GM19351 (cell line): ENCODE data around the gene MYL11.
"Not testable (repeated sequence)": the region's sequence is repeated elsewhere in the genome, so short reads cannot be mapped to it uniquely, and the experiment has no call there.

ENCODE experiments used
- ATAC-seq: cut with Tn5 transposase; IDR thresholded peaks from one replicate; pipeline ENCODE4 v1.9.1; 2021; ENCODE audit warnings: mild to moderate bottlenecking, moderate library complexity; ENCODE audit not compliant: unreplicated experiment

MYL11 gene

DNA sequence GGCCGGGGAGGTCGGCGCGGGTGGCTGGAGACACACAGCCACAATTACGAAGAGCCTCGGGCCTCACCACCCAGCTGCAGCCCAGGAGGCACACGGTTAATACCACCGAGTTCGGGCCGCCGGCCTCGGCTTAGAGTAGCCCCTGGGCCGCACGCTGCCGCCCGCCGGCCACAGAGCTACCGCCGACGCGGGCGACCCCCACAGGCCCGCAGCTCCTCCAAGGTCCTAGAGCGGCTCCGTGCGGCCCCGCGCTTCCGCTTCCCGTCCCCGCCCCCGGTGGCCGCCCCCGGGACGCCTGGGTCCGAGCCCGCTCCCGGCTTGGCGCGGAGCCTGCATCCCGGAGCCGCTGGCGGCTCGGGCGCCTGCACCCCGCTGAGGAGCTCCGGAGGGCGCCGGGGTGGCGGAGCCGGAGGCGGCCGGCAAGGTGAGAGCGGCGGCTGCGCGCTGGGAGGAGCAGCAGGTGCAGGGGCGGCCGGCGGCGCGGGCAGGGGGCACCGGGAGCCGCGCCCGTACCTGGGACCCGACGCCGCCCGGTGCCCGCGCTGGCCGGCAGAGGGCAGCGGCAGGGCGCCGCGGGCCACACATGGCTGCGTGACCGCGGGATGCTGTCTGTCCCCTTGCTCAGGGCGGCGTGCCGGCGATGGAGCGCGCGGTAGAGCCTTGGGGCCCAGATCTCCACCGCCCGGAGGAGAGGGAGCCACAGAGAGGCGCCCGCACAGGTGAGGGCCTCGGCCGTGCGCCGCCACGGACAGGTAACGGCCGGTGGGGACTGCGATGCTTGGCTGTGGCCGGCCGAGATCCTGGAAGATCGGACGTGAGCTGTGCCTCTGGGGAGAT, 20.8 kb downstream of the MYL11 start, which contains the start of gene ZNF48:
Gene ZNF48 (plus strand): TSS at position 266 of the 837 bp plus-strand sequence. CDS start 375 bp downstream, at position 641.
- no peak for ATAC-seq

DNA sequence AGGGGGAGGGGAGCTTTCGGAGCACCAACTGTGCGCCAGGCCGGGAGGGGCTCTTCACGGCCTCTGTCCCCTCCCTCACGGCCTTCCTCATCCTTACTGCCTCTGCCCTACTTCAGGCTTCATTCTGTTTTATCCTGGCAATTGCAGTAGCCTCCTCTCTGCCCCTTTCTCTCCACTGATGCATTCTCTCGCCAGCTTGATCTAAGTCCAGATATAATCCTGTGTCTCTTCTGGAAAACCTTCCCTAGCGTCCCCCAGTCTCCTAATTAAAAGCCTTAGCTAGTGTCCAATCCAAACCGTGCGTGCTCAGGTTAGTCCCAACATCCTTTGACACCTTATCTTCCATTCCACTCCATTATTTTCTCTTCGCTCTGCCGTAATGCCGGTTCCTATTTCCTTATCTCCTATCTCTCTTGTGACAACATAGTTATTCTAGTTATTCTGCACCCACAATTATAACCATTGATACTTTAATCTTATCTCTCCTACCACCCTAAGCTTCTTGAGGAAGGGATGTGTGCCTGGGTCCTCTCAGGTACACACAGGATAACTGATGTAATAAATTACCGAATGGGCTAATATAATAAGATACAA, 21.5 kb downstream of the MYL11 start:
- ATAC-seq, result no peak

DNA sequence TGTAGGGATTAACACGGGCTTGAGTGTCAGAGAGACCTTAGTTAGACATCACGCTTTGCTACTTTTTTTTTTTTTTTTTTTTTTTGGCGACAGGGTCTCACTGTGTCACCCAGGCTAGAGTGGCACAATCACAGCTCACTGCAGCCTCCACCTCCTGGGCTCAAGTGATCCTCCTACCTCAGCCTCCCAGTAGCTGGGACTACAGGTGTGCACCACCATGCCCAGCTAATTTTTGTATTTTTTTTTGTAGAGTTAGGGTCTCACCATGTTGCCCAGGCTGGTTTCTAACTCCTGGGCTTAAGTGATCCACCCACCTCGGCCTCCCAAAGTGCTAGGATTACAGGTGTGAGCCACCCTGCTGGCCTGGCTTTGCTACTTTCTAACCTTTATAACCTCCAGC, 22.0 kb downstream of the MYL11 start:
- ATAC-seq, result not testable (repeated sequence)

DNA sequence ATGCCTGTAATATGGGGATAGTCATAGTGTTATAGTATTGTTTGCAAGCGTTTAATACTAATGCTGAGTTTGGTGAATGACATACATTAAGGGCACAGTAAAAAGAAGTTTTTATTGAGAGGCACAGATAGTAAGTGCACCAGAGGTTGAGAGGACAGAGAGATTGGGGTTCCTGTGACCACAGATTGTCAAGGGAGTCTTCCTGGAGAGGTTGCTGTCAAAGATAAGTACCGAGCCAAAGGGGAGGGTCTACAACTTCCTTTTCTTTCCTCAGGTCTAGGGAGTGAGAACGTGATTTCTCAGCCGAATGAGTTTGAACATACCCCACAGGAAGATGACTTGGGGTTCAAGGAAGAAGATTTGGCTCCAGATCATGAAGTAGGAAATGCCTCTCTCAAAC, 22.5 kb downstream of the MYL11 start:
- ATAC-seq, result no peak

DNA sequence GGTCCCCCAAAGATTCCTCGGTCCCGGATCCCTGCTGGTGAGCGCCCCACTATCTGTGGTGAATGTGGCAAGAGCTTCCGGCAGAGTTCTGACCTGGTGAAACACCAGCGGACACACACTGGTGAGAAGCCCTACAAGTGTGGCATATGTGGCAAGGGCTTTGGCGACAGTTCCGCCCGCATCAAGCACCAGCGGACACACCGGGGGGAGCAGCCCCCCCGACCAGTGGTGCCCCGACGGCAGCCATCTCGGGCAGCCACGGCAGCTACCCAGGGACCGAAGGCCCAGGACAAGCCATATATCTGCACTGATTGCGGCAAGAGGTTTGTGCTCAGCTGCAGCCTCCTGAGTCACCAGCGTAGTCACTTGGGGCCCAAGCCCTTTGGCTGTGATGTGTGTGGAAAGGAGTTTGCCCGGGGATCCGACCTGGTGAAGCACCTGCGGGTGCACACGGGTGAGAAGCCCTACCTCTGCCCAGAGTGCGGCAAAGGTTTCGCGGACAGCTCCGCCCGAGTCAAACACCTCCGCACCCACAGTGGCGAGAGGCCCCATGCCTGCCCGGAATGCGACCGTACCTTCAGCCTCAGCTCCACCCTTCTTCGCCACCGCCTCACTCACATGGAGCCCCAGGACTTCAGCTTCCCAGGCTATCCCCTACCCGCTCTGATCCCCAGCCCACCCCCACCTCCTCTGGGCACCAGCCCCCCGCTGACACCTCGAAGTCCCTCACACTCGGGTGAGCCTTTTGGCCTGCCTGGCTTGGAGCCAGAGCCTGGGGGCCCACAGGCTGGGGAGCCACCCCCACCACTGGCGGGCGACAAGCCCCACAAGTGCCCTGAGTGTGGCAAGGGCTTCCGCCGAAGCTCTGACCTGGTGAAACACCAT, 23.4 kb downstream of the MYL11 start:
- ATAC-seq, result no peak

DNA sequence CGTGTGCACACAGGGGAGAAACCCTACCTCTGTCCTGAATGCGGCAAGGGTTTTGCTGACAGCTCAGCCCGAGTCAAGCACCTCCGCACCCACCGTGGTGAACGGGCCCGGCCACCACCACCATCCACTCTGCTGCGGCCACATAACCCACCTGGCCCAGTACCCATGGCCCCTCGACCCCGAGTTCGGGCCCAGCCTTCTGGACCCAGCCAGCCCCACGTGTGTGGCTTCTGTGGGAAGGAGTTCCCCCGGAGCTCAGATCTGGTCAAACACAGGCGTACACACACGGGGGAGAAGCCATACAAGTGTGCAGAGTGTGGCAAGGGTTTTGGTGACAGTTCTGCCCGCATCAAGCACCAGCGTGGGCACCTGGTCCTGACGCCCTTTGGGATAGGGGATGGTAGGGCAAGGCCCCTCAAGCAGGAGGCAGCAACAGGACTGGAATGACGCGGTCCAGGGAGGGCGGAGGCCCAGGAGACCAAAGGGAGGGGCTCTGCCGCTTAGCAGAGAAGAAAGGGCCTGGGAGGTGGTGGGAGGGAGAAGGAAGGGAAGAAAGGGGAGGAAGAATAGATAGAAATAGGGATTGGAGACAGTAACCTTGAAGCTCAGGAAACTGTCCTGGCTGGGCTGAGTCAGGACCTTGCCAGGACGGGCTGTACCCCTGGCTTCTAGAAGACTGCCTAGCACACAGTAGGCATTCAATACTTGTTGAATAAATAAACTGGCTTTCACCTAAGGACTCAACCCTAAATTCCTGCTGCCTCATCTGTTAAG, 24.2 kb downstream of the MYL11 start:
- ATAC-seq, result no peak

DNA sequence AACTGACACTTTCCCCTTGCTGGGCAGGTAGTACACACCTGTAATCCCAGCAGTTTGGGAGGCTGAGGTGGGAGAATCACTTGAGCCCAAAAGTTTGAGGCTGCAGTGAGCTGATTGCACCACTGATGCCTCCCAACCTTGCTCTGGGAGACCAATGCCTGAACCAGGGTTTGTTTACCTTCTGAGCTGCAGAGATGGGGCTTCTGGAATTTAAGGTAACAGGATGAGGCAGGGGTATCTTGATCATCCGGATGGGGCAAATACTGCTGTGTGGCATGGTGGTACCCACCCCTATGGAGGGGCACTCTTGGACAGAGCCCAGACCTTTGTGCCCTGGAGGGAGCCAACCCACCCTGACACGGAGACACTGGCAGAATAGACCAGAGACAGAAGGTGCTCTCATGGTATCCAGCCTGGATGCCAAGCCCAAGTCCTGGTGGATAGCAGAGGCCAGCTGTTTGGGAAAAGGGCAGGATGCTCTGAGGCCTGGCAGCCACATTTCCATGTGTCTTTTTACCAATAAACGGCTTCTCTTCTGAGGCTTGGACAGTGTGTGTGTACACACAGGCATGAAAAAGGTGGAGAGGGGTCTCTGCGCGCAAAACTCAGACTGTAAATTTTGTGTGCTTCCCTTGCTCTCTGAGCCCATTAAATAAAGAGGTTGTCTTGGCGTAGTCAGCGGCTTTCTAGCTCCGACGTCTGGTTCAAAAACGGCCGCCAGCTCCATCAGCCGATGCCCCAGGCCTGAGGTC, 25.0 kb downstream of the MYL11 start:
- no peak for ATAC-seq

DNA sequence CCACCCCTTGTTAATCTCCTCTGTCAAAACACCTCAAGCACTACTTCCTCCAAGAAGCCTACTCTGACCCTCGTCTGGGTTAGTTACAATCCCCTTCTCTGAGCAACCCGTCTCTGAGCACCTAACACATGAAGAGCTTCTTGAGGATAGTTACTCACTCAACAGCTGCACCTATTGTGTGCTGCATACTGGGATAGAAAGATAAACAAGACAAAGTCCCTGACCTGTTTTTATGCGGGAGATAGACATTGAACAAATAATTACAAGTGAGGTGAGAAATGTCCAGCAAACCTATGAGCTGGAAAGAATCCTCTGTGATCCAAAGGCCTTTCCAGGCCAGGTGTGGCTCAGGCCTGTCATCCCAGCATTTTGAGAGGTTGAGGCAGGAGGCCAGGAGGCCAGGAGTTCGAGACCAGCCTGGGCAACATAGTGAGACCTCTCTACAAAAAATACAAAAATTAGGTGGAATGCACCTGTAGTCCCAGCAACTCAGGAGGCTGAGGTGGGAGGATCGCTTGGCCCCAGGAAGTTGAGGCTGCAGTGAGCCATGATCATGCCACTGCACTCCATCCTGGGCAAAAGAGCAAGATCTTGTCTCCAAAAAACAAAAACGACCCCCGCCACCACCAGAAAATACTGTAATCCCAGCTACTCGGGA, 27.3 kb downstream of the MYL11 start:
- ATAC-seq, result no peak

DNA sequence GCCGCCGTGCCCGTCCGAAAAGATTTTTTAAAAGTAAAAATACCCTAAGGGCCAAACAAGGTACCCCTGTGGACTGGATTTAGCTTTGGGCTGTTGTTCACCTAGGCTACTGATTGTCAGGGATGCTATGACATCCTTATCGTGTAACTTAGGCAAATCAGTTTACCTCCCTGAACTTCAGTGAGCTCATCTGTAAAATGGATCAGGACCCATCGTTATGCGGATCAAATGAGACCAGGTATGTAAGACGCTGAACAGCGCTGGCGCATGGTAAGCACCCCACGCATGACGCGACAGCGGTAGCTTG, 32.1 kb downstream of the MYL11 start:
- ATAC-seq, result peak; percentile 21

DNA sequence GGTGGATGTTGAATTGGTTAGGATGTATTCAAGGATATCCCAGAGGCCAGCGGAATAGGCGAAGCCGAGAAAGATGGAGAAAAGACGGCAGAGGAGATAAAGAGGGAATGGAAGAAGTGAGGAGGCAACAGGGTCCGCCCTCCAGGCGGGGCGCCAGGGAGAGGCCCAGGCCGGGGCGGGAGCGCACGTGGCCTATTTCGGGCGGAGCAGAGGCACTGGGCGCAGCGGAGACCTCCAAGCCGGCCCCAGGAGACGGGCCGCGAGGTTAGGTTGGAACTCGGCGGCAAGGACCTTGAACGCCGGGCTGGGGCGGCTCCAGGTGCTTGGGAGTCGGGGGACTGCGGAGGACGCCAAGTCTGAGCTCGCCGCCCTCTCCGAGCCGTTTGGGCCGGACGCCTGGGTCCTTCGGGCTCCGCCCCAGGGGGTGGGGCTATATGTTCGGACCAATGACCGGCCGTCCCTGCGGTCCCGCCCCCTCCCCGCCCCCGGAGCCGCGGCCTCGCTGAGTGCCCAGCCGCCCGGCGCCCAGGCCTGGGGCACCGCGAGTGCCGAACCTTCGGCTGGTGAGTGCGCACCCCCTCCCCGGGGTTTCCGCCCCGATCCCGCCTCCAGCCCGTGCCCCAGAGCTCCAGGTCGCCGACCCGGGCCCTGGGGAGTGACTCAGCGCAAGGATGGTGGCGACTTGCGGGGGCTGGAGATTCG, 32.7 kb downstream of the MYL11 start, which contains the start of gene ZNF771:
Gene ZNF771 (plus strand): TSS at position 505 of the 702 bp plus-strand sequence. CDS start 448 bp downstream, outside the sequence.
- peak; percentile 84 for ATAC-seq

DNA sequence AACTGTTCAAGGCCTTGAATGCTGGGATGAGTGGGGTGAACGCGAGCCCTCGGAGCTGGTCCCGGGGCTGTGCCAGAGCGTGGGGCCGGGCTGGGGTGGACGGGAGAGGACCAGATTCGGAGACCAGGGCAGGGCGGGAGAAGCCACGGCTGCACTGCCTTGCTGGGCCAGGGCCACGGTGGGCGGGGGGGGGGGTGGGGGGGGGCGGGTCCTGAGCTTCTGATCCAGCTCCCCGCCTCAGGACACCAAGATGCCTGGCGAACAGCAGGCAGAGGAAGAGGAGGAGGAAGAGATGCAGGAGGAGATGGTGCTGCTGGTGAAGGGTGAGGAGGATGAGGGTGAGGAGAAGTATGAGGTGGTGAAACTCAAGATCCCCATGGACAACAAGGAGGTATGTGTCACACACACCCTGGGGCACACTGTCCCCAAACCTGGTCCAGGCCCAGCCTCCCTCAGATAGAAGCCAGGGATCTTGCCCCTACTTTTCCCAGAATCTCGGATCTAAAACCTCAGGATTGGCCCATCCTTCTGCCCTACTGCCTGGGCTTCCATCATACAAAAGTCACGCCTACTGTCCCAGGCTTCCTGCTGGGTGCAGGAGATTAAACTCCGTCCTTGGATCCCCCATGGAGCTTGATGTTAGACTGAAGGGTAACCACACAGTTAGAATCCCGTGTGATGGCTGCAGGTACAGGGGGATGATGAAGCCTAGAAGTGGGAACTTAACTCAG, 33.4 kb downstream of the MYL11 start:
- no peak for ATAC-seq

DNA sequence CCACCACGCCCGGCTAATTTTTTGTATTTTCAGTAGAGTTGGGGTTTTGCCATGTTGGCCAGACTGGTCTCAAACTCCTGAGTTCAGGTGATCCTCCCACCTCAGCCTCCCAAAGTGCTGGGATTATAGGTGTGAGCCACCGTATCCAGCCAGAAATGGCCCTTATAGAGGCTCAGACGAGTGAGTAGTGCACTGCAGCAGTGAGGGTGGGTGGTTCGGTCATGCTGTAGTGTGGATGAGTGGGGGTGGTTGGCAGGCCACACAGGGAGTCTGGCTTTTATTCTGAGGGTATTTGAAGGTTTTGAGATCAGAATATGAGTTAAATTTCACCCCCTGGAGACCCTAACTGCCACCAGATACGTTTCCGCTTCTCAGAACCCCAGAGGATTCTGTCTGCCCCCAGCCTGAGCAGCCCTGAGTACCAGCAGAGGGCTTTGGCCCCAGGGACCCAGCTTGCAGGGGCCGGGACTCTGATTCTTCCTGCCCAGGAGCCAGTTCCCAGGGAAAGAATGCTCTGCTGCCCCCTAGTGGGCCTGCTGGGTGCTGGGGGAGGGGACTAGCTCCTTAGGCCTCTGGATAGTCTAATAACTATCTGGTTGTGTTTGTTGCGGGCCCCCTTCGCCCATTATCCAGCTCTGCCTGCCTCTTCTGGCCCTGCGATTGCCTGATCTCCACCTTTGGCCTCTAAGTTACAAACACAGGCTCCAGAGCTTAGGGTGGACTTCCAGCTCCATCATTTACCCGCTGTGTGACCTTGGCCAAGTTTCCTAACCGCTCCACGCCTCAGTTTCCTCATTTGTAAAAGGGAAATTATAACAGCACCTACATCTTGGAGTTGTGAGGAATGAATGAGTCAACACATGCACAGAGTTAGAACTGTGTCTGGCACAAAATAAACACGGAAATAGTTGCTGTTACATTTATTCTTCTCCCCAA, 34.8 kb downstream of the MYL11 start:
- ATAC-seq, result no peak

DNA sequence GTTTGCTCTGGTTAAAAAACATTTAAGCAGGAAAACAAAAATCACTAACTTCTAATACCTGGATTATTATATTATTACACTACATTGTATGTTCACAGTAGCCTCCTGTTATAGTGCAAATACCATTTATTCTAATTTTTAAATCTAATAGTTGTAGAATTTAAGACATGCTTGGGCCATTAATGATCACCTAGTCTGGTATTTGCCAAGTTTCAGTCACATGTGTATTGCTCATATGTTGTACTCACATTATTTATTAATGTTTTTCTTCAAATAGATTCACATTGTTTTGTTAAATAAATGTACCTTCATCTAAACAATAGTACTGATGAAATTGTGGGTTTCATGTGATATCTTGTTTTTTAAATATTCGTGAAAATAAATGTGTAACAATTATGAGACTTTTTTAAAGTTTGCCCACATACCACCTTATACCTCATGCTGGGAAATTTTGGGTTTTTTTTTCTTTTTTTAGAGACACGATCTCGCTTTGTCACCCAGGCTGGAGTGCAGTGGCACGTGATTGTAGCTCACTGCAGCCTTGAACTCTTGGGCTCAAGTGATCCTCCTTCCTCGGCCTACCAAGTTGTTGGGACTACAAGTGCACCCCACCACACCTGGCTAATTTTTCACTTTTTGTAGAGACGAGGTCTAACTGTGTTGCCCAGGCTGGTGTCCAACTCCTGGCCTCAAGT, 38.7 kb downstream of the MYL11 start:
- no peak for ATAC-seq

DNA sequence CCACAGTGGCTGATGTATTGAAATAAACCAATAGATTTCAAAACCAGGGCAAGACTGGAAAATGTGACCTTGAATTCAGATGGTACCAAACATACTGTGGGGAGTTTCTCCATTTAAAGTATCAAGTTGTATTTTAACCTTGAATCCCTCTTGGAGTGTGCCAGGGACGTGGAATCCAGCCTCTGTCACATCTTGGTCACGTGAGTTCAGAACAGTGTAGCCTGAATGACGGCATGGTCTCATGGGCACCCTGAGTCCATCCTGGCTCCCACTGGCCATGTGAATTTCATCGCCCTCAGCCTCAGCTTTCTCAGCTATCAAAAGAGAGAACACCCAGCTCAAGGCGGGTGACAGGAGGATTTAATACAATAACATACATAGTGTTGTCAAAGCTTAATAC, 39.6 kb downstream of the MYL11 start:
- no peak for ATAC-seq

DNA sequence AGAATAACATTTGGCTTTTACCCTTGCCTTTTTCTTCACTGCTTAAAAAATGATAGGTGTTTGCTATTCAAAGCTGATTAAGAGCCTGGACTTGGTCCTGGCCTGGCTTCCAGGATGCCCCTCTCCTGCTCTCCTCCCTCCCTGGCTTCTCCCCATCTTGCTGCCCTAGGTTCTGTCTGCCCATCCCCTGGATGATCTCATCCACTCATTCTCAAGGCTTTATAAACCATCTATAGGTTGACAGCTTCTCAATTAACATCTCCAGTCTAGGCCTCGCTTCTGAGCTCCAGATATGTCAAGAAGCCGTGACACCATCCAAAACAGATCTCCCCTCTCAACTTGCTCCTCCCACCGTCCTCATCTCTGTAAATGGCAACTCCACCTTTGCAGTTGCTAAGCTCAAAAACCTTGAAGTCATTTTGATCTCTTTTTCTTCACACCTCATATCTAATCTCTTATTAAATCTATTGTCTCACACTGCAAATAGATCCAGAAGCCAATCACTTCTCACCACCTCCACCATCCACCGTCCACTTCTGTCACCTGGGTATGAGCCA, 41.5 kb downstream of the MYL11 start:
- ATAC-seq, result no peak
